Endothelial cell of umbilical vein (primary cell): Measurements from ENCODE around the gene AP1M1. TPM values are rescaled to one million over a fixed set of nuclear protein-coding genes. Genes with fewer than 3 reads are reported as not detected.

Experiments used
- BruUV-seq: library from RNA; stranded (reverse); fragments of 400-500 nt; replicated peaks from 2 replicates; lab custom pipeline; 2021; lab: Mats Ljungman, UMichigan
- CTCF ChIA-PET: fragments of 300-600, 350-600 bp; sonication (Branson Sonifier 250); formaldehyde crosslinking; loops from one replicate; lab custom pipeline; 2021; ENCODE audit warnings: antibody characterized with exemption, inconsistent platforms; lab: Charles Lee
- POLR2A ChIA-PET: fragments of 300-600, 350-600 bp; sonication (Branson Sonifier 250); formaldehyde crosslinking; loops from one replicate; lab custom pipeline; 2021; ENCODE audit warnings: antibody characterized with exemption, inconsistent platforms; lab: Charles Lee
- DNase-seq: peaks from one replicate; pipeline ENCODE4 v3.0.0-alpha.2; 2011; ENCODE audit warnings: low read depth, low spot score
- FAIRE-seq: peaks from 2 replicates; lab custom pipeline; 2011; peaks lifted over from hg19 to GRCh38; lab: Jason Lieb, UNC
- H2AFZ ChIP-seq: 2 replicates; pipeline ENCODE4 v1.6.0; 2012; ENCODE audit warnings: low read depth, low read length, control low read depth, inconsistent platforms
- H3K27ac ChIP-seq: 2 replicates; pipeline ENCODE4 v1.5.1; 2011; ENCODE audit warnings: low read depth, mild to moderate bottlenecking, control low read depth, low read length, moderate library complexity; ENCODE audit not compliant: insufficient read depth
- H3K27me3 ChIP-seq, 2 experiments: 2 replicates each; pipeline versions ENCODE4 v1.6.0 to v1.6.1; 2011; ENCODE audit warnings: low read length in 2 of 2, mixed read lengths in 1 of 2; ENCODE audit not compliant: control insufficient read depth in 2 of 2, insufficient read depth in 2 of 2
- H3K36me3 ChIP-seq, 2 experiments: 2 replicates in 1 of 2; 3 replicates in 1 of 2; pipeline ENCODE4 v1.5.1; 2011; ENCODE audit warnings: low read length in 2 of 2, mild to moderate bottlenecking in 1 of 2, moderate library complexity in 1 of 2; ENCODE audit not compliant: control insufficient read depth in 2 of 2, insufficient read depth in 2 of 2; ENCODE audit errors: extremely low read depth in 1 of 2
- H3K4me1 ChIP-seq: 3 replicates; pipeline ENCODE4 v1.5.1; 2011; ENCODE audit warnings: mild to moderate bottlenecking, low read length; ENCODE audit not compliant: control insufficient read depth, insufficient read depth; ENCODE audit errors: extremely low read depth
- H3K4me2 ChIP-seq: 2 replicates; pipeline ENCODE4 v1.6.1; 2011; ENCODE audit warnings: low read length, control low read depth, mixed read lengths; ENCODE audit not compliant: insufficient read depth
- H3K4me3 ChIP-seq, 3 experiments: fragments of 200-600 bp in 1 of 3; sonication (generic), shearing (Covaris generic) in 1 of 3; replicated peaks in 1 of 3; 2 replicates each; pipeline ENCODE4 v1.5.1; 2011 to 2016; ENCODE audit warnings: control low read depth in 3 of 3, low read length in 3 of 3, mild to moderate bottlenecking in 2 of 3, inconsistent platforms in 1 of 3, low read depth in 1 of 3, moderate library complexity in 1 of 3; ENCODE audit not compliant: insufficient read depth in 1 of 3
- H3K79me2 ChIP-seq: 2 replicates; pipeline ENCODE4 v1.6.0; 2012; ENCODE audit warnings: low read length, inconsistent platforms; ENCODE audit not compliant: control insufficient read depth, insufficient read depth
- H3K9ac ChIP-seq: replicated peaks from 2 replicates; pipeline ENCODE3; 2011; ENCODE audit warnings: low read length, control low read depth; ENCODE audit not compliant: insufficient read depth; ENCODE audit errors: extremely low read depth
- H3K9me1 ChIP-seq: replicated peaks from 3 replicates; pipeline ENCODE4 v1.6.0; 2011; ENCODE audit warnings: mild to moderate bottlenecking, low read length; ENCODE audit not compliant: control insufficient read depth, insufficient read depth; ENCODE audit errors: extremely low read depth
- H3K9me3 ChIP-seq: replicated peaks from 2 replicates; pipeline ENCODE4 v1.5.1; 2012; ENCODE audit warnings: low read length, inconsistent platforms; ENCODE audit not compliant: control insufficient read depth, insufficient read depth
- H4K20me1 ChIP-seq: replicated peaks from 2 replicates; pipeline ENCODE3; 2011; ENCODE audit warnings: mild to moderate bottlenecking, low read length; ENCODE audit not compliant: control insufficient read depth, insufficient read depth; ENCODE audit errors: extremely low read depth
- CTCF ChIP-seq, 2 donors: IDR thresholded peaks; 1 replicate in 1 of 2; 2 replicates in 1 of 2; pipeline ENCODE4 v1.5.1; 2011; ENCODE audit warnings: low read length in 2 of 2, mild to moderate bottlenecking in 2 of 2, moderate library complexity in 2 of 2, control low read depth in 1 of 2, inconsistent platforms in 1 of 2, low read depth in 1 of 2; ENCODE audit not compliant: insufficient read depth in 1 of 2; ENCODE audit errors: extremely low read depth in 1 of 2
- EZH2 ChIP-seq: IDR thresholded peaks from 2 replicates; pipeline ENCODE4 v1.6.1; 2012; ENCODE audit warnings: borderline replicate concordance, low read depth, mild to moderate bottlenecking, moderate library complexity, low read length, inconsistent platforms; ENCODE audit not compliant: severe bottlenecking
- FOS ChIP-seq: IDR thresholded peaks from 2 replicates; pipeline ENCODE4 v1.6.1; 2011; ENCODE audit warnings: mild to moderate bottlenecking, low read length, moderate library complexity, borderline replicate concordance; ENCODE audit not compliant: insufficient read depth
- GATA2 ChIP-seq: IDR thresholded peaks from 2 replicates; pipeline ENCODE4 v1.7.0; 2011; ENCODE audit warnings: low read depth, mild to moderate bottlenecking, moderate library complexity, mixed read lengths, low read length; ENCODE audit not compliant: insufficient read length, insufficient read depth
- JUN ChIP-seq: IDR thresholded peaks from 2 replicates; pipeline ENCODE4 v1.6.1; 2011; ENCODE audit warnings: borderline replicate concordance, low read depth; ENCODE audit not compliant: insufficient read length, insufficient read depth
- POLR2AphosphoS5 ChIP-seq: IDR thresholded peaks from 2 replicates; pipeline ENCODE4 v1.6.1; 2012; ENCODE audit warnings: low read depth, mild to moderate bottlenecking, control low read depth, low read length, moderate library complexity; ENCODE audit not compliant: insufficient read depth
- dilution Hi-C: fragments of 300-500 bp; cut with MboI; formaldehyde crosslinking; loops from one replicate; pipeline ENCODE4 v1.15.0; 2019; ENCODE audit warnings: low sequenced_read_pairs; ENCODE audit not compliant: extremely low pct_ligation_motif_present
- intact Hi-C: fragments of 100-400 bp; cut with micrococcal nuclease; formaldehyde crosslinking; loops from one replicate; pipeline ENCODE4 v1.10.0; 2022
- polyA plus RNA-seq, 4 experiments: library from polyadenylated mRNA; depleted of rRNA in 3 of 4; stranded (reverse) in 3 of 4; unstranded in 1 of 4; fragments of >200 nt; gene quantifications; 2 replicates each; pipeline versions ENCODE4 v1.2.1 to v1.2.3, GENCODE V29; 2011 to 2012; ENCODE audit warnings: missing spikeins in 1 of 4
- total RNA-seq: library from RNA; stranded (reverse); gene quantifications from 2 replicates; pipeline ENCODE4 v1.2.3, GENCODE V29; 2021

AP1M1 gene
- total and polyA plus RNA-seq, 2 donors (not counting 3 experiments of a cell fraction or from before 2014, with no cell fraction given): 99.3 to 129 TPM

- Histone ChIP-seq H4K20me1 (no peaks in the 10 kb centered on the region), H2AFZ (no peak overlapping the region), H3K4me3 (no peak overlapping the region), H3K9ac (no peak overlapping the region), H3K4me2 (no peak overlapping the region), H3K27me3 (no peaks in the 10 kb centered on the region), H3K9me1 (no peaks in the 10 kb centered on the region), H3K79me2 (peaks cover 22% of the 10 kb centered on the region), H3K4me1 (no peaks in the 10 kb centered on the region), H3K27ac (no peak overlapping the region), H3K36me3 (peaks cover 5 to 43% of the 10 kb centered on the region in 2 experiments), H3K9me3 (no peaks in the 10 kb centered on the region)
- BruUV-seq: no TSS peak
- POLR2A ChIA-PET: no interaction called here
- CTCF ChIA-PET: no interaction called here
- intact Hi-C loops (no loop called here), dilution Hi-C loops (loop anchor here (25.0 kb wide), 1 partner anchor 155 kb away; no protein-coding TSS in a partner anchor)
- DNase-seq (no peak), FAIRE-seq (no peak)
- TF ChIP-seq POLR2AphosphoS5: no peak
- TF ChIP-seq GATA2: no peak
- no peak for TF ChIP-seq FOS
- TF ChIP-seq EZH2: no peak
- TF ChIP-seq JUN: no peak
- no peak for TF ChIP-seq CTCF (IDR thresholded peaks at IDR 0.05; ENCODE audit: extremely low read depth in 1 of 2, insufficient read depth in 1 of 2, low read depth in 1 of 2, low read length in 2 of 2)
Observed at GRCh38 chr19:16207063-16207462, 9.4 kb downstream of the AP1M1 start.
